Measurements from ENCODE around the gene RALGAPA2.
A peak's percentile ranks its signal among the peaks of the same experiment; 100 is the strongest.
"Not testable (repeated sequence)": the region's sequence is repeated elsewhere in the genome, so short reads cannot be mapped to it uniquely, and the experiment has no call there.

RALGAPA2 gene

DNA sequence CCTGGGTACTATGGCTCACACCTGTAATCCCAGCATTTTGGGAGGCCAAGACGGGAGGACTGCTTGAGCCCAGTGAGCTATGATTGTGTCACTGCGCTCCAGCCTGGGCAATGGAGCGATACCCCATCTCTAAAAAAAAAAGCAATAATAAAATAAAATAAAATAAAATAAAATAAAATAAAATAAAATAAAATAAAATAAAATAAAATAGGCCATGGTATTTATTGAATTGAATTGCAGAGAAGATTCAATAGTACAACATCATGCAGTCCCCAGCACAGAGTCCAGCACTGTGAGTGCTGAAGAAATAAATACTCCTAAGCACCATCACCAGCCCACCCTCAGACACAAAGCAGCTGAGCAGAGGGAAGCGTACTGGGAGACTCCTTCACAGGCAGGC lies 144.7 kb downstream of the RALGAPA2 start:
- no peak for DNase-seq

DNA sequence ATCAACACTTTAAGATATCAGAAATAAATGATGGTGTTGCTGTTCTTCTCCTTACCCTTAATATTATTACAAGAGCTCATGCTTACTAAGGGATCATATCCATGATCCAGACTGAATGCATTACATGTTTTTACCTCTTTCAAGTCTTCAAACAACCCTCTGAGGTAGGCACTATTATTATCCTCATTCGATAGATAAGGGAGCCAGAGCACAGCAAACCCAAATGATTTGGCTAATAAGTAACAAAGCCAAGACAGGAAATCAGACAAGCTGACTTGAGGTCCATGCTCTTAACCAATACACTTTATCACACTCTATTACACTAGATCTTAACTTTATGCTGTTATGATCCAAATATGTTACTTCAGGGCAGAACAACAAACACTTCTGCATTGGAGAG lies 145.9 kb downstream of the RALGAPA2 start:
- no peak for DNase-seq

DNA sequence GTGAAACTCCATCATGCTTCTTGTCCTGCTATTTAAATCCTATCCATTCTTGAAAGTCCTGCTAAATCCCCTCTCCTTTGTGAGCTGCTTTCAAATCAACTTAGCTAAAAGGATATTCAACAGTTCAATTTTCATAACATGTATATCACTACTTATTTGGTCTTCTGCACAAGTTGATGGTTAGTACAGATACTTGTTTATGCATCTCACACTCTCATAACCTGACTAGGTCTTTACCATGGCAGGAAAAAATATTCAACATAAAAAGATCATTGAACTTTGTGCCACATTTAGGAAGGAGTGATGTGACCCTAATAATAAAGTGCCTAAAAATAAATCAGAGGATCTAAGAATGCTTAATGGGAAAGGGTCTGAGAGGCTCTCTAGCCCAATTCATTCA lies 148.2 kb downstream of the RALGAPA2 start:
- DNase-seq, result no peak

DNA sequence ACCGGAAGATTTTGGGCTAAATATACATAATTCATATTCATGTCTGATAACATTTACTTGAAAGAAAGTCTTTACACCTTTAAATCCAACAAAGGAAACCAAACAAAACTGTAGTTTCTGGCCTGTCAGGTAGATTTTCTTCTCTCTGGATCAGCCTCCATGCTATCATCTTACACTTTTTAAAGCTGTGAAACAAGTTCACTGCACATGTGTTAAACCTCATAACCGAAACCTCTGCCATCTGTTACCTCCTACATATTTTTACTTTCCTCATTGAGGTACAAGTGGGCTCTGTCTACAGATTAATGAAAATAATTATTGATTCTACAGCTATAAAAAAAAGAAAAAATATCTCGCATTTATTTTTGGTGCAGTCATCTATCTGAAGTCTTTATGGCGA lies 149.9 kb downstream of the RALGAPA2 start:
- DNase-seq, result no peak

DNA sequence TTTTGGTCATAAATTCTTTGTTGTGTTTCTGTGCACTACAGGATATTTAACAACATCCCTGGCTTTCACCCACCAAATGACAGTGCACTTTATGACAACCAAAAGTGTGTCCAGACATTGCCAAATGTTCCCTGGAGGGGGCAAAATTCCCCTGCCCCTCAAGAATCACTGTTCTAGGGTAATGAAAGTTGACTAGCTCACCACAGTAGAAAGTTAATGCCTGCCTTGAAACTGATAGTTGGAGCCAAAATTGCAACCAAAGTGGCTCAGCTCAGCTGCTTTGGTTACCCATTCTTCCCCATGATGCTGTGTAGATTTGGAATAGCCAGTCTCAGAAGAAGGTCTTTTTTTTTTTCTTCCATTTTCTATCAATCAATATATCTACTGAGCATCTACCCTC lies 150.6 kb downstream of the RALGAPA2 start:
- no peak for DNase-seq

DNA sequence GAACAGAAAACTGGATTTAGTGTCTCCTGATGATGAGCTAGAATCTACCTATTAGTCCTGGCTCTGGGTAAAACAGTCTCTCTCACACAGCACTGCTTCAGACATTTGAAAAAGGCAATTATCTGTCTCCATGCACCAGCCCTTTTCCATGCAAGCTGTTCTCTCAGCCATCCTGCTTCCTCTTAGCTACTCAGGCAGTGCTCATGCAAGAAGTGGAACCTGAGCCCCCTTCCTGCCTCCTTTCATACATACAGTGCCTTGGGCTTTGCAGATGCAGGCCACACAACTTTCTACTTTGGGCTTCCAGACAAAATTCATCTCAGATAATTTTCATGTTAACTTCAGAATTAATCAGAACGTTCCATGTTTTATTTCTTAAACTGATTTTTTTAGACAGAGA lies 151.3 kb downstream of the RALGAPA2 start:
- DNase-seq, result no peak

DNA sequence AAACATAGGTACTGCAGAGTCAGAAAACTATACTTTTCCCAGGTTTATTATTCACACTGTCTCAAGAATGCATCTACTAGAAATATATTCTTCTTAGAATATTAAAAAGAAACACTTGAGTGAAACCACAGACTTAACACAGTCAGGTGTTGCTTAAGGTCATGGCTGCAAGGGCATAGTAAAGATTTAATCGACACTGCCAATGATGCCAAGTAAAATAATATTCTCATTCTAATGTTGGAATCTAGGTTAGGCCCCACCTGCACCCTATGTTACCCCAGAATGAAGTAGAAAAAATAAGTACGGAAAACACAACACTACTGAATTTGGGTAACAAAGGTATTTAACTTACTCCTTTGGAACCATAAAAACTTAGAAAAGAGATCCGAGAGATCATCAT lies 155.0 kb downstream of the RALGAPA2 start:
- DNase-seq, result no peak

DNA sequence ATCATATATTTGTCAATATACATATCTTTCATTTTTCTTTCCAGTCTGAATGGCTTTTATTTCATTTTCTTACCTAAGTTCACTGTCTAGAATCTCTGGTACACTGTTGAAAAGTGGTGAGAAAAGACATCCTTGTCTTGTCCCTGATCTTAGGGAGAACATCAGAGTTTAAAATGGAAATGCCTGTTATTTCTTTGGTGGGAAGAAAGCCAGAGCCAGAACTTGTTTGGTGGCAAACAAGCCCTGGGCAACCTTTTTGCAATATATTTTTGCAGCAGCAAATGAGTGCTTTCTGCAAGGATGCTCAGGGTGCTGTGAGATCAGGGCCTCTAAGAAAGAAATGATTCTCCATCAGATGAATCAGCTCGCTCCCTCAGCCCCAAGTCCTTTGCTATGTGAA lies 156.6 kb downstream of the RALGAPA2 start:
- DNase-seq, result no peak

DNA sequence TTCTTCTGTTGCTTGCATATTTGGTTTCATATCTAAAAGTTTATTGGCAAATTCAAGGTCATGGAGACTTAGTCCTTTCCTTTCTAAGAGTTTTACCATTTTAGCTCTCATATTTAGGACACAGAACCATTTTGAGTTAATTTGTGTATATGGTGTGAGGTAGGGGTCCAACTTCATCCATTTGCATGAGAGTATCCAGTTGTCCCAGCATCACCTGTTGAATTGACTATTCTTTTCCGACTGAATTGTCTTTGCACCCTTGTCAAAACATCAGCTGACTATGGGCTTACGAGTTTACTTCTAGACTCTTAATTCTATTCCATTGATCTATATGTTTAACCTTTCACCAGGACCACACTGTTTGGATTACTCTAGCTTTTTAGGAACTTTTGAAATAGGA lies 157.5 kb downstream of the RALGAPA2 start:
- DNase-seq, result no peak

DNA sequence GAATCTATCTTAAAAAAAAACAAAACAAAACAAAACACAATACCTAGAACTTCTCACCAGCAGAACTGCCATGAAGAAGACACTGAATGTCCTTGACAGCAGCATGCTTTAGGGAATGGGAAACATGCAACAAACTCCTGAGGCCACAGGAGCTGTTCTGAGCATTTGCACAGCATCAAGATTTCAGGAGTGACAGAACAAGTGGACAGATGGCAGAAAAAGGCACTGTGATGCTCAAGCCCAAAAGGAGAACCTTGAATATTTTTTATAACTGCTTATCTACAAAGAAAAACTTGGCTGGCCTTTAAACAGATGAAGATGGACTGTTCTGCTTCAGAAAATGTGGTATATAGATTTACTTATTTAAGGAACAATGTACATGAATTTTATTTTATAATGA lies 158.9 kb downstream of the RALGAPA2 start:
- no peak for DNase-seq

DNA sequence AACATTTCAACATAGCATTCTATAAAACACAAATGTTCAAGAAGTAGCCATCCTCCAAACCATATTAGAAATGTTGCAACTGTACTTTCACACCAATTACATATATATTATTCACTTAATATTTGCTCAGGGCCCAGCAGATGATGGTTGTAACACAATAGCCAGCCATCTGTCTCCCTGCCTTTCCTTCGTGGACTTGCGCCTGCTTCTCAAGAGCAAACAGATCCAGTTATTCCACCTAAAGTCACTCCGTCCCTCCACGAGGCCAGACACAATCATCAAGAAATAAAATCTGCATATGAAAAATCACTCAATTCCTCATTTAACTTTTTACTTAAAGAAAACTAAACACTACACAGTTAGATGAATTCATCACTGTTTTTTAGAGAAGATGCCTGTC lies 160.4 kb downstream of the RALGAPA2 start:
- no peak for DNase-seq

DNA sequence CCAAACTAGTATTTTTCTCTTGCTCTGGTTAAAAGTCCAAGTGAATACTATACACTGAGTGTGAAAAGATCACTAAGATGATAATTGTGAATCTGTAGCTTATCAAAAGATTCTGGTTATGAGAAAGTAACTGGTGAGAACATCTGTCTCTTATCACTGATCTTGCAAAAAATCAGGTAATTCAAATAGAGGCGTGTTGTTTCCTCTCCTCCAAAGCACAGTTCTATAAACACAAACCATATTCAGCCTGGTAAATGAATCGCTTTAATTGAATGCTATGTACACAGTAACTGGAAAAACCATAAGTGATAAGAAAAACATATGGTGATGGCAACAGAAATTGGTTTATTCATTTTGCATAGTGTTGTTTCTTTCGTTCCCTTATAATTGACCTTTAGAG lies 161.0 kb downstream of the RALGAPA2 start:
- peak; percentile 40 for DNase-seq

DNA sequence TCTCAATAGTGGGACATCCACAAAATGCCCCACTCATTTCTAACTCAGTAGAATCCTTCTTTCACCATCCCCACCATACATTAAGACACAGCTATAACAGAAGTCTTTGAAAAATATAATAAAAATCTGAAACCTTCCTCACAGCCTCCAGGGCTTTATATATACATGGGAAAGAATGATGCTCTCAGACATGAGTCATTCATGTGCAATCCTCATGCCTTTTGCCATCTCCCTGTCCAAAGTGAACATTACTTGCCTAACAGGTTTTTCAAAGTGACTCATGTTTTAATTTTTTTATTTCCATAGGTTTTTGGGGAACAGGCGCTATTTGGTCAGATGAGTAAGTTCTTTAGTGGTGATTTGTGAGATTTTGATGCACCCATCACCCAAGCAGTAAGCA lies 162.7 kb downstream of the RALGAPA2 start:
- no peak for DNase-seq

DNA sequence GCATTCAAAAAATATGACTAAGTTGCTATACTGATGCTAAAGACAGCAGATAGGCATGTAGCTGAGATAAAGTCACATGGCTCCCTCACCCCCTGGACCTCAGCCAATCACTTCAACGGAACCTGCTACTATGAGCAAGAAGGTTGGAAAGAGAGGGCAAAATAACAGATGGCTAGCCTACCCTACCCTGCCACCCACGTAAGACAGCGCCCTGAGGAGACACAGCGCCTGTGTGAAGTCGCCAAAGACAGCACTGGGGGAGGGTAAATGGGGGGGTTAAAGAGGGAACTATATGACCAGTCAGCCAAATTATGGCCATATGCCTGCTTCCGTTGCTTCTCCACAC lies 163.2 kb downstream of the RALGAPA2 start:
- no peak for DNase-seq

DNA sequence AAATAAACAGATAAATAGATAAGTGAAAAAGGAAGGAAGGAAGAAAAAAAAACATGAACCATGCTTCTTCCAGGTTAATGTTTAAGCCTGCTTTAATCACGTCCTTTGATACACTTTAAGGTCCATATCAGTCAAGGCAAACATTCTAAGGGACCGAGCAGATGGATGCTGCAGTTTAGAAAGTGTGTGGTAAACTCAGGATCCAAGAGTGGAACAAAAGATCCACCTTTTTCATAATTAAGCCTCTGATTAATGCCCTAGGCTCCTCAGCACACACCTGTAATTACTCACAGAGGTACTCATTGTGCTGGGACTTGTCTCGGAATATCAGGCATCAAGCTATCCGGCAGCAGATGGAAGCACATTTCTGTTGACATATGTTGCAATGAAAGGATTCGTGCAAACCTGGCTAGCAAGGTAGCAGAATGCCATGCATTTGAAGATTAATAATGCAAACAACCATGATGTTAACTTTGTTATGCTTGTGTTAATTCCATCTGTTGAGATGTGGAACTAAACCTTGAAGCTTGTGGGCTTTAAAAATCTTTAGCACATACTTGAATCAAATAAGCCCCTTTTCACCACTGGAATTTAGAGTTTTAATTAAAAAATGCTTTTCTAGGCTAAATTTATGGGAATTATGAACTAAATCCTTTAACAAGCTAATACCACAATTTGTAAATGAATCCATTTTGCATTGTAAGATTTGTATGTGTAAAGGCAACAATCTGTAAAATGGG lies 163.7 kb downstream of the RALGAPA2 start:
- DNase-seq, result no peak

DNA sequence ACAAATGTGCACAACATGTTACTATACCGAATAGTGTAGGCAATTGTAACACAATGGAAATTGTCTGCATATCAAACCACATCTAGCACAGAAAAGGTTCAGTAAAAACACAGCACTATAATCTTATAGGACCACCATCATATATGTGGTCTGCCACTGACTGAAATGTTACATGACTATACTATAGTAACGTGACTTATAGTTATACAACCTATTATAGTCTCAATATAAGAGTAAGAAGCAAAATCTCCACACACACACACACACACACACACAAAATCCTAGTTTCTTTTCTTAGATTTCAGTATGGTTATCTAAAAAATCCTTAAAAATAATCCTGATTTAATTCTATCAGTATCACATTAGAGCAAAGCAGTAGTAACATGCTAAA lies 164.6 kb downstream of the RALGAPA2 start:
- no peak for DNase-seq

DNA sequence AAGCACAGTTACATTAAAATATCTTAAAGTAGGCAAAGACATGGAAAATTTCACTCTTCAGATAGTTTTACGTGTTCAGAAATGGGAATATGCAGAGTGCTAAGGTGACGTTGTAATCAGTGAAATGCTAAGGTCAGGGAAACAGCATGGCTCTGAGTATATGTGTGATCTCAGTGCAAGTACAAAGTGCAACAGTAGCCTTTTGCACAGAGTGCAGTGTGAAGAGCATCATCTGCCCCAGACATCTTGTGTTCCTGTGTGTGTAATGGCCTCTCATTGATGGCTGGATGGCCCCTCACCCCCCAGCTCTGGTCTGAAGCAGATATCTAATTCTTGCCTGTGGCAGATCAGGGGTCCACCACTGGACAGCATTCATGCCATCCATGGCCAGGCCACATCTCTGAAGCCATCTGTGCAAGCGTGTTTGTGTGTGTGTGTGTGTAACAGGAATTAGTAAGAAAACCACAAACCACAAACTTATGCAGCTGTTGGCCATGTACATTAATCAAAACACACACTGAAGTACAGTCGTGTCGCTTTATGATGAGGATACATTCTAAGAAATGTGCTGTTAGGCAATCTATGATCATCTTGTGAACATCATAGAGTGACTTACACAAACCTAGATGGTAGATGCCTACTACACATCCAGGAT lies 165.1 kb downstream of the RALGAPA2 start:
- DNase-seq, result no peak

DNA sequence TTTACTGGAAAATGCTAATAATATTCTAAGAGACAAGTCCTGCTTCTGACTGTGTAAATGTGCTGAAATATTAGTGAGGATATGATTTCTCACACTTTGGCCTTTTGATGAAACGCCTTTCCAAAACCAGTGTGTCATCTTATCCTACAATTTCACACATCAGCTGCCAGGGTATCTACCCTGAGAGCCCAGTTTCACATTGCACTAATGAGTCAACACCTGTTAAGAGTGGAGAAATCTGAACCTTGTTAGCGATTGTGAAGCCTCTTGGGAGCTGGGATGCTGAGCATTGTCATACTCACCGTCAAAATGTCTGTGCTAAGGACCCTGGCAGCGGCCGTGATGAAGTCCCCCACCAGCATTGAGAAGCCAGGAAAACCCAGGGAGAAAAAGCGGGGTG lies 166.0 kb downstream of the RALGAPA2 start:
- no peak for DNase-seq

DNA sequence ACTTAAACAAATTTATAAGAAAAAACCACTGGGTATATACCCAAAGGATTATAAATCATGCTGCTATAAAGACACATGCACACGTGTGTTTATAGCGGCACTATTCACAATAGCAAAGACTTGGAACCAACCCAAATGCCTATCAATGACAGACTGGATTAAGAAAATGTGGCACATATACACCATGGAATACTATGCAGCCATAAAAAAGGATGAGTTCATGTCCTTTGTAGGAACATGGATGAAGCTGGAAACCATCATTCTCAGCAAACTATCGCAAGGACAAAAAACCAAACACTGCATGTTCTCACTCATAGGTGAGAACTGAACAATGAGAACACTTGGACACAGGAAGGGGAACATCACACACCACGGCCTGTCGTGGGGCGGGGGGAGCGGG lies 169.1 kb downstream of the RALGAPA2 start:
- not testable (repeated sequence) for DNase-seq

DNA sequence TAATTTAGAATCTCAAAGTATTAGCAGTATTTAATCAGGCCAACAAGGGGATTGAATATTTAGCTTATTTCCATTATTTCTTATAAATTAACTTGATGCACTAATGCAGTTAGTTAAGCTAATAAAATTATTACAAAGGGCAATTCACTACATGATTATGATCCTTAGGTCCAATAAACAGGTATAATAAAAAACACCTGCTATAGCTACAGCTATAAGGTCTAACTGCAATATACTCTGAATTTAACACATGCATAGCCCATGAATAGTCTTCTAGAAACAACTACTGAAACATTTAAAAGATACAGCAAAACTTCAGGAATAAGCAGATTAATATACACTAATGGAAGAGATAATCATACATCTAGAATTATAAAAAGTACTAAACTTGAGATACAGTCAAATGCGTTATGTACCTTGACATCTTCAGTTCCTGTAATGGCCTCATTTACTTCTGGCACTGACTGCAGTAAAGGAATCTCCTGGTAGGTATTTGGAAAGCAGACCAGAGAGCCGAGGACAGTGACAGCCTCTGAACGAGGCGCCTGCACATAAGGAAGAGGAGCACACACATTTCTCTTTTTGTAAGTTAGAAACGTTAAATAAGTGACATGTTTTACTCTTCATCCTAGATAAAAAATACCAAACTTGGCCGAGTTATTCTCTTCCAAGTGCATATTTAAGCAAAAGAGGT lies 176.1 kb downstream of the RALGAPA2 start:
- no peak for DNase-seq

DNA sequence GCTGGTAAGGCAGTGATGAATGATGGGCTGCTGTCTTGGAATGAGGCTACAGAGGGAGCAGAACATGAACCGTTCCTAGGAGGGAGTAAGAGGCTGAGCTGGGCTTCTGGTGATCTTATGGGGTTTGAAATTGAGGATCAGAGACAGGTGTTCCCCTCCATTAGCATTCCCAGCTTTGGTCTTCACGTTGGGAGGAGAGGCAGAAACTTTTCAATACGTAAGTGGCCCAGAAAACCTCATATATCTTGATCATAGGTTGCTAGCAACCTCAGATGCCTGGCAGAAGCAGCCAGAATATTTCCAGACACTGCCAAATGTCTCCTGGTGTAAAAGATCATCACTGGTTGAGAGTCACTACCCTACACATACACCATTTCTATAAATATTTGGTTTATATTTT lies 177.4 kb downstream of the RALGAPA2 start:
- DNase-seq, result no peak

DNA sequence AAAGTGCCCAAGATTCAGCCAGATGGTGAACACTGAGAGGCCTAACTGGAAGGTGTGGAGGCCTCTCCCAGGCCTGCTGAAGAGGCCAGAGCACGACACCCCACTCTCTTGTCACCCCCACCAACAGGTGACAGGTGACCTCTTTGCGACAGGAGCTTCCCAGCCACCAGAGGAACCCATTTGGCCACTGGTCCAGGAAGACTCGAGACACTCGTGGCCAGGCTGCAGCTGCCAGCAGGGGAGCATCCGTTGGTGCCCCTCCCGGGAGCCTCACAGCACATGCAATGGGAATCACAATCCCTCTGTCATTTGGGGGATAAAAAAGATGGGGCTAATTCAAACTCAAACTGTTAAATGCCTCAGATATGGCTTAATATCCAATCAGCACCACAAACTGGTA lies 181.2 kb downstream of the RALGAPA2 start:
- no peak for DNase-seq

DNA sequence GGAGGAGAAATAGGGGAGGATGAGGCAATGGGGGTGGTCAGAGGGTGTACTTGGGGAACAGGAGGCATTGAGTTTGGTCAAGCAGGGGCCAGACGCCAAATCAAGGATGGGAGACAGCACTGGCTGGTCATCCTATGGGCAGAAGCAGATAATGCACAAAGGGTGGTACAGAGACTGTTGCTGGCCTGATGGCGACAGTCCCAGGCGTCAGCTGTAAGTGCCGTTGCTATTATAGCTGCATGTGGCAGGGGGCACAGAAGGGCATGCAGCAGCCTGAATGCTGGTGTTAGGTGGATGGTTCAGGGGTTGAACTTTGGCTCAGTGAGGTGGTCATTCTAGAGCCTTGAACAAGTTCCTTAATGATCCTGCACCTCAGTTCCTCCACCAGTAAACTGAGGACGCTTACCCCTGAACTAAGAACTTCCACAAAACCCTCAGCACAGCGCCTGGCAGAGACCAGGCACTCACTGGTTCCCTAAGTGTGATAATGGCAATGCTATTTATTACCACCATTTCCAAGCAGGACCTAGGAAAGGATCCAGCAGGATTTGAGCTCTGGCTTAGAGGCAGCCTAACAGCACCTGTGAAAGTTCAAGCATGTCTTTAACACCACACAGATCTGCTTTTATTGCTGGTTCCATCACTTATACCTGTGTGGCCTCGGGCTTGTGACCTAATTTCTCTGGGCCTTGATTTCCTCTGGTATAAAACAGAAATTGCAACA lies 181.9 kb downstream of the RALGAPA2 start:
- DNase-seq, result no peak

DNA sequence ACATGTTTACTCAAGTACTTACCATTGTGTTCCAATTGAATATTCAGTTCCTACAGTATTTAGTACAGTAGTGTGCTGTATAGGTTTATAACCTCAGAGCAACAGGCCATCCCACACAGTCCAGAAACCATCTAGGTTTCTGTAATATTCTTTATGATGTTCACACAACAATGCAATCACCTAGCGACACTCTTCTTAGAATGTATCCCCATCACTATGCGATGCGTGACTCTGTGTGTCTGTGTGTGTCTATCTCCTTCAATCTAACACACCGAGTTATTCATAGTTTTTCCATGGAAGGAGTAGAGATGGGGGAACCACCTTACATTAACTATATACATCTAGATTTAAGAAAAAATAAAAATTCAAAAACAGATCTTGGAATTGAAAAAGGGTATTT lies 182.8 kb downstream of the RALGAPA2 start:
- no peak for DNase-seq
